OCI-LY3 (cell line): ENCODE data around the gene MEAK7.

Experiments
- EZH2phosphoT487 ChIP-seq: fragments of 200-600 bp; shearing (Covaris generic); IDR thresholded peaks from 2 replicates; pipeline ENCODE4 v1.6.1; 2018; ENCODE audit warnings: antibody characterized with exemption, mixed run types, low read depth
- TF ChIP-seq, protein P1 (sequence below): fragments of 200-600, 300-600 bp; sonication (generic); IDR thresholded peaks from 2 replicates; pipeline ENCODE4 v1.5.1; 2014; ENCODE audit warnings: antibody characterized with exemption, low read length, low read depth

GRCh38 chr16:84535851-84536250 lies 31.4 kb upstream of the MEAK7 start:
- TF ChIP-seq, protein P1, sequence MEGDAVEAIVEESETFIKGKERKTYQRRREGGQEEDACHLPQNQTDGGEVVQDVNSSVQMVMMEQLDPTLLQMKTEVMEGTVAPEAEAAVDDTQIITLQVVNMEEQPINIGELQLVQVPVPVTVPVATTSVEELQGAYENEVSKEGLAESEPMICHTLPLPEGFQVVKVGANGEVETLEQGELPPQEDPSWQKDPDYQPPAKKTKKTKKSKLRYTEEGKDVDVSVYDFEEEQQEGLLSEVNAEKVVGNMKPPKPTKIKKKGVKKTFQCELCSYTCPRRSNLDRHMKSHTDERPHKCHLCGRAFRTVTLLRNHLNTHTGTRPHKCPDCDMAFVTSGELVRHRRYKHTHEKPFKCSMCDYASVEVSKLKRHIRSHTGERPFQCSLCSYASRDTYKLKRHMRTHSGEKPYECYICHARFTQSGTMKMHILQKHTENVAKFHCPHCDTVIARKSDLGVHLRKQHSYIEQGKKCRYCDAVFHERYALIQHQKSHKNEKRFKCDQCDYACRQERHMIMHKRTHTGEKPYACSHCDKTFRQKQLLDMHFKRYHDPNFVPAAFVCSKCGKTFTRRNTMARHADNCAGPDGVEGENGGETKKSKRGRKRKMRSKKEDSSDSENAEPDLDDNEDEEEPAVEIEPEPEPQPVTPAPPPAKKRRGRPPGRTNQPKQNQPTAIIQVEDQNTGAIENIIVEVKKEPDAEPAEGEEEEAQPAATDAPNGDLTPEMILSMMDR, result no peak
- TF ChIP-seq EZH2phosphoT487, result no peak
